OCI-LY1 (cell line): Measurements from ENCODE around the gene PAX8.

ENCODE experiments used
- H2AFZ ChIP-seq: fragments of 200-600 bp; sonication (generic), shearing (Covaris generic); 2 replicates; pipeline ENCODE4 v1.6.0; 2014; ENCODE audit warnings: antibody characterized with exemption, mild to moderate bottlenecking, low read length
- H3F3A ChIP-seq: fragments of 200-600 bp; sonication (generic), shearing (Covaris generic); 2 replicates; pipeline ENCODE4 v1.6.0; 2014; ENCODE audit warnings: mild to moderate bottlenecking, antibody characterized with exemption, low read length, moderate library complexity; ENCODE audit not compliant: insufficient read depth
- H3K27ac ChIP-seq: fragments of 200-600 bp; sonication (generic); 2 replicates; pipeline ENCODE4 v1.5.1; 2014; ENCODE audit warnings: low read length, mixed run types, mild to moderate bottlenecking, low read depth; ENCODE audit not compliant: poor library complexity, severe bottlenecking
- H3K27me3 ChIP-seq: fragments of 200-600 bp; sonication (generic); 2 replicates; pipeline ENCODE4 v1.6.0; 2014; ENCODE audit warnings: antibody characterized with exemption, mild to moderate bottlenecking, low read length, moderate library complexity; ENCODE audit not compliant: insufficient read depth
- H3K36me3 ChIP-seq: fragments of 200-600 bp; sonication (generic); 2 replicates; pipeline ENCODE4 v1.6.1; 2014; ENCODE audit warnings: mild to moderate bottlenecking, antibody characterized with exemption, low read length, moderate library complexity, mixed read lengths; ENCODE audit not compliant: insufficient read depth
- H3K4me1 ChIP-seq: fragments of 200-600 bp; sonication (generic); 2 replicates; pipeline ENCODE4 v1.5.1; 2014; ENCODE audit warnings: mild to moderate bottlenecking, low read length, moderate library complexity; ENCODE audit not compliant: insufficient read depth, severe bottlenecking
- H3K4me2 ChIP-seq: fragments of 200-600 bp; sonication (generic), shearing (Covaris generic); 2 replicates; pipeline ENCODE4 v1.6.1; 2014; ENCODE audit warnings: low read length
- H3K4me3 ChIP-seq: fragments of 200-600 bp; sonication (generic); 2 replicates; pipeline ENCODE4 v1.5.1; 2014; ENCODE audit warnings: low read length, low read depth, mild to moderate bottlenecking, mixed read lengths; ENCODE audit not compliant: poor library complexity, severe bottlenecking
- H3K79me2 ChIP-seq: fragments of 200-600 bp; shearing (Covaris generic); 2 replicates; pipeline ENCODE4 v1.6.1; 2016; ENCODE audit warnings: mixed run types, low read length, mixed read lengths; ENCODE audit not compliant: insufficient read depth
- H3K9ac ChIP-seq: fragments of 200-600 bp; sonication (generic), shearing (Covaris generic); 2 replicates; pipeline ENCODE4 v1.6.1; 2014; ENCODE audit warnings: mild to moderate bottlenecking, low read length, mixed read lengths
- H3K9me2 ChIP-seq: fragments of 200-600 bp; sonication (generic), shearing (Covaris generic); 2 replicates; pipeline ENCODE4 v1.6.1; 2014; ENCODE audit warnings: low read depth, mild to moderate bottlenecking, low read length, mixed read lengths
- H3K9me3 ChIP-seq: fragments of 200-600 bp; shearing (Covaris generic); 2 replicates; pipeline ENCODE4 v1.6.1; 2014; ENCODE audit warnings: low read length, mixed read lengths
- H4K20me1 ChIP-seq: fragments of 200-600 bp; sonication (generic), shearing (Covaris generic); 2 replicates; pipeline ENCODE4 v1.6.0; 2016; ENCODE audit warnings: mild to moderate bottlenecking, low read length; ENCODE audit not compliant: insufficient read depth
- CTCF ChIP-seq: fragments of 200-600 bp; sonication (generic), shearing (Covaris generic); IDR thresholded peaks from 2 replicates; pipeline ENCODE4 v1.5.1; 2017; ENCODE audit warnings: mild to moderate bottlenecking, antibody characterized with exemption, low read length, moderate library complexity, mixed read lengths
- EZH2 ChIP-seq: fragments of 200-600 bp; sonication (generic), shearing (Covaris generic); IDR thresholded peaks from 2 replicates; pipeline ENCODE4 v1.8.0; 2017; ENCODE audit warnings: borderline replicate concordance, mixed run types, mild to moderate bottlenecking, antibody characterized with exemption, low read length, moderate library complexity, mixed read lengths

PAX8 gene

GRCh38 chr2:113255140-113256070, 23.3 kb downstream of the PAX8 start:
- TF ChIP-seq CTCF (no peak), EZH2 (no peak)
- Histone ChIP-seq H3K4me1 (no peaks in the 10 kb centered on the region), H3K36me3 (no peaks in the 10 kb centered on the region), H3F3A (no peaks in the 10 kb centered on the region), H3K27ac (no peak overlapping the region), H3K27me3 (no peaks in the 10 kb centered on the region), H3K9ac (no peak overlapping the region), H3K4me3 (no peak overlapping the region), H3K9me3 (no peaks in the 10 kb centered on the region), H3K79me2 (no peaks in the 10 kb centered on the region), H3K4me2 (no peak overlapping the region), H2AFZ (no peak overlapping the region), H3K9me2 (no peaks in the 10 kb centered on the region), H4K20me1 (no peaks in the 10 kb centered on the region)

- H3K9ac ChIP-seq, result no peak overlapping the region
- H3K4me1 ChIP-seq, result no peaks in the 10 kb centered on the region
- H4K20me1 ChIP-seq, result no peaks in the 10 kb centered on the region
- TF ChIP-seq EZH2 (no peak), CTCF (no peak)
- no peak overlapping the region for H2AFZ ChIP-seq
- no peaks in the 10 kb centered on the region for H3K27me3 ChIP-seq
- H3K9me3 ChIP-seq, result no peaks in the 10 kb centered on the region
- no peak overlapping the region for H3K27ac ChIP-seq
- H3K36me3 ChIP-seq, result no peaks in the 10 kb centered on the region
- no peak overlapping the region for H3K4me2 ChIP-seq
- H3K4me3 ChIP-seq, result no peak overlapping the region
- H3K9me2 ChIP-seq, result no peaks in the 10 kb centered on the region
- H3K79me2 ChIP-seq, result no peaks in the 10 kb centered on the region
- H3F3A ChIP-seq, result no peaks in the 10 kb centered on the region
These were observed 25.3 kb downstream of the PAX8 start for GRCh38 chr2:113253453-113253852.

- Histone ChIP-seq H3K4me2 (no peak overlapping the region), H4K20me1 (no peaks in the 10 kb centered on the region), H3K9me3 (no peaks in the 10 kb centered on the region), H2AFZ (no peak overlapping the region), H3K36me3 (no peaks in the 10 kb centered on the region), H3K9ac (no peak overlapping the region), H3K4me3 (no peak overlapping the region), H3K27me3 (no peaks in the 10 kb centered on the region), H3K79me2 (no peaks in the 10 kb centered on the region), H3F3A (no peaks in the 10 kb centered on the region), H3K27ac (no peak overlapping the region), H3K4me1 (no peaks in the 10 kb centered on the region), H3K9me2 (no peaks in the 10 kb centered on the region)
- TF ChIP-seq CTCF (no peak), EZH2 (no peak)
These were observed 26.6 kb downstream of the PAX8 start for GRCh38 chr2:113252047-113252590.
